ENCODE results near the gene TSPAN3. TPM values are rescaled to one million over a fixed set of nuclear protein-coding genes. Genes with fewer than 3 reads are reported as not detected.

The TSPAN3 gene
- total RNA-seq, 1 experiment from 2014 or later: 84.9 TPM

GRCh38 chr15:76994971-76995945, 75.7 kb downstream of the TSPAN3 start, which contains the start of gene PSTPIP1:
Gene PSTPIP1 (plus strand): TSS chr15:76995126. CDS start chr15:76995574, 448 bp downstream.
- H3K4me3 Mint-ChIP-seq: no peak within 1 kb of the TSS
- CTCF ChIA-PET: interaction anchor here (0.8 to 2.1 kb wide), 5 partner anchors 18 to 40 kb away, joined by 4 to 10 read pairs (median 7); no protein-coding TSS in a partner anchor
- no peaks in the 10 kb centered on the region for H3K4me1 Mint-ChIP-seq
- ATAC-seq (peak; percentile 38), DNase-seq (ENCODE audit: low spot score) (peak; percentile 11)
- H3K27ac Mint-ChIP-seq: no peak within 1 kb of the TSS
- POLR2A ChIA-PET: no interaction called here
- TF ChIP-seq CDX4 (CRISPR knock-in tag; IDR thresholded peaks at IDR 0.05; ENCODE audit: borderline replicate concordance): no peak
- TF ChIP-seq CREB1 (CRISPR knock-in tag; IDR thresholded peaks at IDR 0.05): no peak
- TF ChIP-seq E2F1 (CRISPR knock-in tag; IDR thresholded peaks at IDR 0.05): no peak
- TF ChIP-seq TP53 (CRISPR knock-in tag; IDR thresholded peaks at IDR 0.05): no peak
- TF ChIP-seq E2F5 (CRISPR knock-in tag; IDR thresholded peaks at IDR 0.05): no peak
- TF ChIP-seq ZNF423 (CRISPR knock-in tag; IDR thresholded peaks at IDR 0.05): no peak
- TF ChIP-seq HMGXB4 (CRISPR knock-in tag; IDR thresholded peaks at IDR 0.05): no peak
- TF ChIP-seq ATF1 (CRISPR knock-in tag; IDR thresholded peaks at IDR 0.05): no peak
- no peak for TF ChIP-seq PRDM15 (CRISPR knock-in tag; IDR thresholded peaks at IDR 0.05)
- no peaks in the 10 kb centered on the region; the same call in 1 of the 2 replicates for H3K27me3 Mint-ChIP-seq (ENCODE audit: low read depth)
- no peaks in the 10 kb centered on the region for H3K36me3 Mint-ChIP-seq
- no peaks in the 10 kb centered on the region for H3K9me3 Mint-ChIP-seq

- POLR2A ChIA-PET: no interaction called here
- ATAC-seq (no peak), DNase-seq (ENCODE audit: low spot score) (no peak)
- Mint-ChIP-seq H3K4me3 (no peak overlapping the region), H3K4me1 (no peaks in the 10 kb centered on the region), H3K36me3 (no peaks in the 10 kb centered on the region), H3K27ac (no peak overlapping the region), H3K27me3 (ENCODE audit: low read depth) (no peaks in the 10 kb centered on the region; the same call in 1 of the 2 replicates), H3K9me3 (no peaks in the 10 kb centered on the region)
- CTCF ChIA-PET: interaction anchor here (1.1 to 2.1 kb wide), 3 partner anchors 20 to 30 kb away, joined by 4 to 10 read pairs (median 7); no protein-coding TSS in a partner anchor
- no peak for TF ChIP-seq ATF2 (CRISPR knock-in tag; IDR thresholded peaks at IDR 0.05; ENCODE audit: borderline replicate concordance, low read depth)
- TF ChIP-seq E2F4 (CRISPR knock-in tag; IDR thresholded peaks at IDR 0.05; ENCODE audit: borderline replicate concordance, low read depth): no peak
- TF ChIP-seq CTCF (IDR thresholded peaks at IDR 0.05): no peak
- no peak for TF ChIP-seq PRRX2 (CRISPR knock-in tag; IDR thresholded peaks at IDR 0.05)
- TF ChIP-seq HMGA2 (CRISPR knock-in tag; IDR thresholded peaks at IDR 0.05): no peak
- no peak for TF ChIP-seq HMGXB4 (CRISPR knock-in tag; IDR thresholded peaks at IDR 0.05)
- TF ChIP-seq TEAD1 (CRISPR knock-in tag; IDR thresholded peaks at IDR 0.05): no peak
- no peak for TF ChIP-seq ZNF219 (CRISPR knock-in tag; IDR thresholded peaks at IDR 0.05; ENCODE audit: borderline replicate concordance)
- no peak for TF ChIP-seq KAT7 (CRISPR knock-in tag; IDR thresholded peaks at IDR 0.05; ENCODE audit: borderline replicate concordance)
- no peak for TF ChIP-seq ATF1 (CRISPR knock-in tag; IDR thresholded peaks at IDR 0.05)
Observed at GRCh38 chr15:76994496-76994895, 76.4 kb downstream of the TSPAN3 start.

Data from WTC11 (cell line).